Measurements from ENCODE around the gene GALNT15.

GALNT15 gene

DNA sequence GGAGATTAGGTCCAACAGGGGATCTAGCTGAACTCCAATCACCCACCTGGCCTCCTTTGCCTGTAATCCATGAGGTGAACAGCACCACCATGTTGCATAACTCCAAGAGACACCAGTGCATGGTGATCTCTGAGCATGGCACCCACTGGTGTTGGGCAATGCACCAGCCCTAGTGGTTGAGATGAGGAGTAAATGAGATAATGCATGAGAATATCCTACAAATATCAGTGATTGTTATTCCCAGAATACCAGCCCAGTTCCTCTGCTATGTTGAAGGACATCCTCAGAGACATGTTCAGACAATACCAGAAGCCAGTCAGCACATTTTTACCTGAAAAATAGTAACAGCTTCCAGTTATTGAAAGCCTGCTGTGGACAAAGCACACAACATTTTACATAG is 14.7 kb downstream of the GALNT15 start:
- DNase-seq = no peak

DNA sequence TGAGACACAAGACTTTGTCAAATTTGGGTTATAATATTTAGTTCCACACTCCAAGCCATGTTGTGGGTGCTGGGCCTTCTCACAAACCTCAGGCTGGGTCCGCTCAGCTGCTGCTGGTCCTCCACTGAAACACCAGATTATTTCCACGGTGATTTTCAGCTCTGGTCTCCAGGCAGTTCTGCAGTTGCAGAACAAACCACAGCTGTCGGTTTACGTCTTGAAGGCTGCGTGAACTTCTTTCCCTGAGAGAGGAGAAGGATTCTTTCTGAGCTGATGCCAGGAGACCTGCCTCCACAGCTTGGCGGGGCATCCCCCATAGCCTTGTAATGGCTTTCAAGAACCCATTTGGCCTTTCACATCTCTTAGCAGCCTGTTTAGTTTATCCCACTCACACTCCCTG is 16.2 kb downstream of the GALNT15 start:
- no peak for DNase-seq

DNA sequence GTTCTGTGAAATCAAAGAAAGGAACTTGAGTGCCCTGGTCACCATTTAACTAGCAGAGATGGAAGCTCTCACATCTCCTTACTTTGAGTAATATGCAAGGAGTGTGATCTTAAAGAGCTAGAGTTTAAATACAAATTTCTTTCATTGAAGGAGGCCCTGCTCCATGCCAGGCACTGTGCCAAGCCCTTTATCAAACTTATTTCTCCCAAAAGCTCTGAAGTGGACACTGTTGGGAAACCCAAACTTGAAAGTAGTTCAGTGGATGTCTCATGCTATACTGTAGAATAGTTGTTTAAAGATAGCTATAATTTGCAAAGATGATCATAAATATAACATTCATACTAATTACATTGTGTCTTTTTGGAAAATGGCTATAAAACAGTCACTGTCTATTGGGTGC is 17.1 kb downstream of the GALNT15 start:
- no peak for DNase-seq

DNA sequence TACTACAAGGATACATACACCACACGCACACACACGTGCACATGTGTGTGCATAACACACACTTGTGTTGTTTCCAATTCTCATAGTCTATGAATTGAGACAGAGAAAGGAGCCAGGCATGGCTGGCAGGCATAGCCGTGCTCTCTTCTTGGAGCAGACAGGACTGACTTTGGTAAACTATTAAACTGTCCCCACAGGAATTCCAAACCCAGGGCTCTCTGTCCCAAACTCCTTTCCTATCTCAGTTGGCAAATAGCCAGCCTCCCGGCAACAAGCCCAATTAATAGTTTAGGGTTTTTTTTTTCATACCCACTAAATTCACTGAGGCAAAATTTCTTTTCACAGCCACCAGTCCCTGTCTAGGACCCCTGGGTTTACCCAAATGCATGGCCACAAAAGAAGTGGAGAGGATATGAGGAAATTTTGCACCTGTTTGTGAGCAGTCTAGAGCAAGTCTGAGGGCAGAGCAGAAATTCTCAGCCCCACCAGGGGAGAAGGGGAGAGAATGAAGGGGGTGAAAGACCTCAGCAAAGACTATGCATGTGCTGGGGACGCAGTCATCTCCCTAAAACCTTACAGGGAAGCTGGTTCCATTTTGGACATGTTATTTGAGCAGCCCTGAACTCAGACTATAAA is 17.8 kb downstream of the GALNT15 start:
- no peak for DNase-seq

DNA sequence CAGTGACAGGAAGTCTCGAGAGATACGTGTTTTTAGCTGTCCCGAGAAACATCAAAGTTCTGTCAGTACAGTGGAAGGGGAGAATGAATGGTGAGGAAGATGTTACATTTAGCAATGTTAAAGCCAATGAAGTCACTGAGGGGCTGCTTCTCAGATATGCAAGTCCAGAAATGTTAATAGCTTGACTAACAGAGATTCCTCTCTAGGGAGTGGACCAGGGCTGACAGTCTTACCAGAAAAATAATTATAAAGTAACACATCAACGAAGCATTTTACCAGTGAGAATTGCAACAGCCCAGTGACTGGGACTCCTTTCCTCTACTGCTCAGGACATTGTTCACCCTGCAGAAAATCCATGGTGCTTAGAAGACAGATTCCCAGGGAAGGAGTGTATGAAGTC is 23.9 kb downstream of the GALNT15 start:
- no peak for DNase-seq

DNA sequence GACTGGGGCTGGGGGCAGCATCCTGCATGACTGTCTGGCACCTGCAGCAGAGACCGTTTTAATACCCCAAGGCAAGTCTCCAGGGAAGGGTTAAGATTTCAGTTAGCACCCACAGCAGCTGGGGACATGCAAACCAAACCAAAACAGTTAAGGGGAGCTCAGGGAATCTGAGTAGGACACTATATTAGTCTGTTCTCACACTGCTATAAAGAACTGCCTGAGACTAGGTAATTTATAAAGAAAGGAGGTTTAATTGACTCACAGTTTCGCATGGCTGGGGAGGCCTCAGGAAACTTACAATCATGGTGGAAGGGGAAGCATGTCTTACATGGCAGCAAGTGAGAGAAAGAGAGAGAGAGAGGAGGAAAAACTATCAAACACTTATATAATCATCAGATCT is 25.3 kb downstream of the GALNT15 start:
- DNase-seq = no peak

DNA sequence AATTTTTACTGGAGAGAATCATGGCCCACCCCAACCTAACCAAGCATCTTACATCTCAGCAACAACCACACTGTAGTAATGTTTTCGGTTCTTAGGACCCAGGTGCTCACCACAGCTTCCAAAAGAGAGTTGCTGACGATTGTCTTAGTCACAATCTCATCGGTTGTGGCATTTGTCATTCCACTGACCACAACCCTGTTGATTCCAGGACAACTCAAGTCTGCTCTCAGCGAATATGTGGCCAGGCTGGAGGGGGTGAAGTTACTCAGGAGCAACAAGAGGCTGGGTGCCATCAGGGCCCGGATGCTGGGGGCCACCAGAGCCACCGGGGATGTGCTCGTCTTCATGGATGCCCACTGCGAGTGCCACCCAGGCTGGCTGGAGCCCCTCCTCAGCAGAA is 25.9 kb downstream of the GALNT15 start:
- DNase-seq = no peak

DNA sequence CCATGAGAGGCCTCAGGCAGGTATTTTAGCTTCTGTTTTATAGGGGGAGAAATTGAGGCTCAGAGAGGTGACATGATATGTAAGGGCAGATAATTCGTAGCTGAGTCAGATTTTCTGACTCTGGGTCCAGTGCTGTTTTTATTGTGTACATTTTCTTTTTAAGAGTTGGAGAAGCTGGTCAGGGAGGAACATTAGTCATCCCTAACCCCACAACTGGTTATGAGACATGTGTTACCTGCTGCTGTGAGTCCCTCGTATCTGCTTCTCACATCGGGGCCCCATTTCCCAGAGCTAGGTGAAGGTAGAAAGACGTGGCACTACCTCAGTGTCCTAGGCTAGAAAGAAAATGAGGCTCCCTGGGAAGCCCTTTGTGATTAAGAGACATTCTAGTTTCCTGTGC is 28.6 kb downstream of the GALNT15 start:
- no peak for DNase-seq

DNA sequence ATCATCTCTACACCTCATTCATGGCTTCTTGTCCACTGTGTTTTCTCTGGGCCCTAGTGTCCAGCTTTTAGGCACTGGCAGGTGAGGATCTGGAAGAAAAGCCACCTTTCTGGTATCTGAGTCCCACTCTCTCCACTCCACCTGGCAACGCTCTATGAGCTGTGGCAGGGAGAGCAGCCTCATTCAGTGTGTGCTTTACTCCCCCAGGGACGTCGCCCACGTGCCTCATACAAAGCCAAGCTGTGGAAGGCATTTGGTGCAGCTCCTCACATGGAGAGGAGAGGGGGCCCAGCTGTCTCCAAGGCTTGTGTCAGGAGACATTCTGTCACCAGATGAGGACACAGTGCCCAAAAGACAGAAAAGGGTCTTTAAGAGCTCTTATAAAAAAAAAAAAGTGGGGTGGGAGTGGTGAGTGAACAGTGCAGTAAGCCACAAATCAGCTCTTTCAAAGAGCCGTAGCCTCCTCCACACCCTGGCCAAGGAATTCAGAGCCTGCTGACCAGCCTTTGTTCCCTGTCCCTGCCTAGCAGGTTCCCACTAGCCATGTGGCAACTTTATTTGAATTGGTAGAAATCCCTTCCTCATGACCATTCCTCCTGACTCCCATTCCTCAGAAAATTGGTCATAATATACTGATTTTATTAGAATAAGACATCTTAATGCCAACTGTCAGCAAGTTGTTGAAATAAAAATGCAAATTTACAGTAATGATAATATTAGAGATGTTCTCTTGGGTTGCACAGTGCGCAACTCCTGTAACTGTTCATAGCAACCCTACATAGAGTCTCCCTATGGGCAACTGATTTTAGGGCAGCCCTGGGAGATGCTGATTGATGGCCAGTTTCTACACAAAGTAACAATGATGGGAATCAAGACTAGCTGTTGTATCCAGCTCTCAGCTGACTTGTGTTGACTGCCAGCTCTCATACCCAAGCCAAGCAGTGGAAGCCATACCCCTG is 29.5 kb downstream of the GALNT15 start:
- no peak for DNase-seq

DNA sequence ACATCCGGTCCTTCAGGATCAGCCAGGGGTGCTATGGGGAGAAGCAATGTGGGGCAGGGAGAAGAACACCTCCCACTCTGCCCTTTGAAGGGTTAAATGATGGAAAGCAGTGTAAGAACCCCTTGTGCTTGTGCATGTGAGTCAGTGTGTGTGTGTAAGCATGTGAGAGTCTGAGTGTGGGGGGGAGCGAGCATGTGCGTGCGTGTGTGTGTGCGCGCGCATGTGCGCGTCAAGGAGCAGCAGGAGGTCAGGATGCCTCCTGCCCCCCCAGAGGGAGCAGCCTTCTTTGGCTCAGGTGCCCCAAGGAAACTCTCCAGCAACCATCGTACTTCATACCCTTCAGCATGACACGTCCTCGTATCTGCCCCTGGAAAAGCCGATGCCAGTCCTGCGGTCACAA is 30.3 kb downstream of the GALNT15 start:
- DNase-seq = no peak

DNA sequence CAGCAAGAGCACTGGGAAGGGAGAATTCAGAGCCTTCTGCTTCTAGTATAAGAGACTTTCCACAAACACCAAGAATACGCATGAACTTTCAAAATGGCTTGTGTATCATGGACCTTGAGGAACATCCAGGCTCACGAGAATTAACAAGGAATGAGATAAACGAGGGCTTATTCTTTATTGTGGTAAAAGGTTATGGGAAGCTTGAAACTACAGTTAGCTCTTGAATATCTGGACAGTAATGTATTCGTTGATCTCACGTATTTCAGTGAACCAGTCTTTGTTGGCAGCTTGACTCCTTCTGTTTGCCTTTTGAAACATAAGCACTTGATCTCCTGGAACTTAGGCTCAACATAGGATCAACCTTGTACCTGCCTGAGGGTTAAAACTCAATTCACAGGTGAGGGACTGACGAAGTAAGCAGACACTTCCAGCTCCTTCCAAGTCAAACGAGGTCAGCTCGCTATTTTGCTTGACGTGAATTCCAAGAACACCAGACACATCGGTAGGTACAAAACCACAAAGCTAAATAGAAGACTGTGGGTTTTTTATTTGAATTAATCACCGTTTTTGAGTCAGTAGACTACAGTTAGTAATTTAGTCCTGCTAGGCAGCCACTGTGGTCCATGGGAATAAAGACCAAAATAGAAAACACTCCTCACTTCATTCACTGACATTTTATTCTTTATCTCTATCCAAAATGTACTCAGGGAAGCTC is 30.8 kb downstream of the GALNT15 start:
- no peak for DNase-seq

DNA sequence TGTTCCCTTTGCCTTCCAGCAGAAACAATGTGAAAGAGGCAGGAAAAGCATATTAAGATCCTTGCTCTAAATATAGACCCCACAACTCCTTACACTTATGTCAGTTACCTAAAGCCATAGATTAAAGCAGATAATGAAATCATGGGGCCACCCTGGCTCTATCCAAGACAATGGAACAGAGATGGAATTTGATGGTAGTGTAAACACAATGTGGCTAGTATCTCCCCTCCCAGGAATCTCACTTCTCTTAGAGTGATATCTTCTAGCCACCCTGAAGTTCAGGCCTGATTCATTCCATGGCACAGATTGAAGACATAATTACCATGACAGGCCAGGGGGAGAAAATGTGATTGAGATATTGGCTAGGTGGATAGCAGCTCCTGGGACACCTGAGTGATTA is 32.6 kb downstream of the GALNT15 start:
- DNase-seq = no peak

DNA sequence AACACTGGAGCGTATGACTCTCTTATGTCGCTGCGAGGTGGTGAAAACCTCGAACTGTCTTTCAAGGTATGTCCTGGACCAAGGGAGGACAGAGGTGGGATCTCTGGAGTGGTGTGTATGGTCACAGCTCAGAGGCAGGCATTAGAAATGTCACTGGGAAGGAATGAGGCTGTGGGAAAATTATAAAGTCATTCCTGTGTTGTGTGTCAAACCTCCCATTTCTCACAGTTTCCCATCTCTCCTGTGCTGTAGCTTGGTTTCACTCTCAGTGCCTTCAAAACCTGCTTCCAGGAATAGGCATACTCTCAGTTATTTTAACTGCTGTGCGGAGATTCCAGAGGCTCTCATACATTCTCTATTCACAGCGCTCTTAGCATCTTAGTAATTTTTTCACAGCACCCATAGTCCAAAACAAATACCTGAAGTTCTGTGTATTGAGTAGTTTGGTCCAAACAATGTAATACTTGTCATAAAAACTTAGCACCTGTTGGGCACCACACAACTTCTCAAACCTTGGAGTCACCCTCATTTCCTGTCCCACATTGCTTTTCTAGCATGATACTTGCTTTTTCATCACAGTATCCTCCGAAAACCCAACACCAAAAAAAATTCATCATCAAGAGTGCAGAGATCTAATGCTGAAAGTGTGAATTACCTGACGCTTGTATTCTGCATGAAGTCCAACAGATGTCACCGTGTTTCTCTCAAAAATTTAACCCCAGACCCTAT is 36.9 kb downstream of the GALNT15 start:
- no peak for DNase-seq

DNA sequence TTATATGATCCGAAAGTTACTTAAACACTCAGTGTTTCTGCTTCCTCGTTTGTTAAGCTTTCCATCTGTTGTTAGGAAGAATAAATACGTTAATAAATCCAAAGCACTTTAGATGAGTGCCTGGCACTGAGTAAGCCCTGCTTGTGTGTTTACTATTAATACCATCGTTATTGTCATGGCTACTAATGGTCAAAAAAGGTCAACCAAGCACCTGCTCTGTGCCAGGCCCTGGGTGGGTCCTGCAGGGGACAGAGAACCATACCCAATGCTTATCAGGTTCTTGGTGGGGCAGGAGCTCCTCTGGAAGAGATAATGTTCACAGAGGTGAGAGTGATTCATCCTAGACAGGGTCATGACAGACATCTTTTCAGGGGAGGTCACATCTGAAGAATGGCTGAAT is 39.9 kb downstream of the GALNT15 start:
- DNase-seq = no peak

DNA sequence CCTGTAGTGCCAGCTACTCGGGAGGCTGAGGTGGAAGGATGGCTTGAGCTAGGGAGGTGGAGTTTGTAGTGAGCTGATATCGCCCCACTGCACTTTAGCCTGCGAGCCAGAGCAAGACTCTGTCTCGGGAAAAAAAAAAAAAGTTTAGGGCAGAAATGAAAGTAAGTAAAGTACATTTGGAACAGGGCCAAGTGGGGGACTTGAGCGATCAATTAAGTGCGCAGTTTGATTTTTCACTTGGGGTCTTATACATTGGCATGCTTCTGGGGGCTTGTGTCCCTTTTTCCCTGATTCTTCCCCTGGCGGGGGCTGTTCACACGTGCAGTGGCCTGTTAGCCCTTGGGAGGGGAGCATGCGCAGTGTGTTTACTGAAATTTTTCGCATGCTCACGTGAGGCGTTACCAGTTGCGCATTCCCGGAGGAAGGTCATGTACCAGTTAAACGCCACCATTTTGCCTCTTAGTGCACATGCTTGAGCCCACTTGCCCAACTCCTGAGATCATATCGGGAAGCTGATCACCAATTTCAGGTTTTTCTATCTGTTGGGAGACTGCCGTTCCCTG is 42.0 kb downstream of the GALNT15 start:
- DNase-seq = no peak

DNA sequence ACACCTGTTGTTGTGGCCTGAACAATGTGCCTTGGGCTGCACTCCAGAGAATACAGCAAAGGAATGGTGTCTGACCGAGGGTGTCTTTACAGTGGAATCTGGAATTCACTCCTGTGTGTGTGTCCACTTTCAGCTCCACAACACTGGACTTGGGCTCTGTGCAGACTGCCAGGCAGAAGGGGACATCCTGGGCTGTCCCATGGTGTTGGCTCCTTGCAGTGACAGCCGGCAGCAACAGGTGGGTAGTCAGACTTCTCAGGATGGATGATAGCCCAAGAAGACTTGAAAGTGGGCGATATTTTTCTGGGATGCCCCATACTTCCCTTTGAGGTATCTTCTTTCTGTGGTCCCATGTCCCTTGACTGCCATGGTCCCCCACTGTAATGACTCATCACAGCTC is 45.3 kb downstream of the GALNT15 start:
- no peak for DNase-seq

DNA sequence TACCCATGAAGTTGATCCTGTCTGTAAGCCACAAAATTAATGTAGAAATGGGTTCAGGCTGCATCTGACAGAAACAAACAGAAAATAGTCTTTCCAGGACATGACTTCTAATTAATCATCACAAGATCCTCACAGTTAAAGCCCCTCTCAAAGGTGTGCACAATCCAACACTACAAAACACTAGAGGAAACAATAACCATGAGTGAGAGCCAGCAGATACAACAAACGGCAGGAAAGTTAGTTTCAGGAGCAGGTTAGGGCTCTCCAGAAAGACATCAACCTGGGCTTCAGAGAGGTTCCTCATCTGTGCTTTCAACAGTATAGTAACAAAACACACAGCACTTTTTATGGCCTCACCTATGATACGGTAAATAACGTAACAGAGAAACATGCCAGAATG is 47.5 kb downstream of the GALNT15 start:
- DNase-seq = no peak

DNA sequence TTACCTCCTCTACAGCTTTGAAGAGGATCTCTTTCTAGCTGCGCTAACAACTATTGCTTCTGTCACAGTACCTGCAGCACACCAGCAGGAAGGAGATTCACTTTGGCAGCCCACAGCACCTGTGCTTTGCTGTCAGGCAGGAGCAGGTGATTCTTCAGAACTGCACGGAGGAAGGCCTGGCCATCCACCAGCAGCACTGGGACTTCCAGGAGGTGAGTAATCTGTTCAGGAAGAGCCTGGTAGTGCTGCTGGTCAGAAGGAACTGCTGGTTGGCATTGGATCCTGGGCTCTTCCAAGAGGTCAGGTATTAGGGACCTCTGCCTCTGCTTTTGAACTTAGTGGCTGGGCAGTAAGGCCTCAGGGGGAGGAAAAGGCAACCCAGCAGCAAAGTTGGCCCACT is 48.1 kb downstream of the GALNT15 start:
- DNase-seq = no peak

DNA sequence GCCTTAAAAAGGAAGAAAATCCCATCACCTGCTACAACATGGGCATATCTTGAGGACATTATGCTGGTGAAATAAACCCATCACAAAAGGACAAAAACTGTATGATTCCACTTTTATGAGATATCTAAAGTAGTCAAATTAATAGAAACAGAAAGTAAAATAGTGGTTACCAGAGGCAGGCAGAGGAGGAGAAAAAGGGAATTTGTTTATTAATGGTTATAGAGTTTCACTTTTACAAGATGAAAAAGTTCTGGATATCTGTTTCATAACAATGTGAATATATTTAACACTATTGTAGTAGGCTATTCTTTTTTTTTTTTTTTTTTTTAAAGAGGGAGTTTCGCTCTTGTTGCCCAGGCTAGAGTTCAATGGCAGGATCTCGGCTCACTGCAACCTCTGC is 49.8 kb downstream of the GALNT15 start:
- no peak for DNase-seq

DNA sequence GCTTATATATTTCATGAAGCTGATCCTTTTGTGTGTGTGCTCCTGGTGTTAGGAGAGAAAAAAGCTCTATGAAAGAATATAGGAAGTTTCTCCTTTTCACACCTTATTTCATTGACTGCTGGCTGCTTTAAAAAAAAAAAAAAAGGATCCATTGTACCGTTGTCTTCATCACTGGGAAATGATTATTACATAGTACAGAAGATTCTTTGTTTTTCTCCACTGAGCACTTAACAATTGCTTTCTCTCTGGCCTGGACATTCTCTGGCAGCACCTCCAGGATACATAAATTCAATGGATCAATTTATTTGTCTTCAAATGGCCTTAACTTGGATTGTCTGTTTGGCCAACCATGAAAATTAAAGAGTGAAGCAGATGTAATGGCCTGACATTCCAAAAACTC is 53.1 kb downstream of the GALNT15 start:
- DNase-seq = no peak

DNA sequence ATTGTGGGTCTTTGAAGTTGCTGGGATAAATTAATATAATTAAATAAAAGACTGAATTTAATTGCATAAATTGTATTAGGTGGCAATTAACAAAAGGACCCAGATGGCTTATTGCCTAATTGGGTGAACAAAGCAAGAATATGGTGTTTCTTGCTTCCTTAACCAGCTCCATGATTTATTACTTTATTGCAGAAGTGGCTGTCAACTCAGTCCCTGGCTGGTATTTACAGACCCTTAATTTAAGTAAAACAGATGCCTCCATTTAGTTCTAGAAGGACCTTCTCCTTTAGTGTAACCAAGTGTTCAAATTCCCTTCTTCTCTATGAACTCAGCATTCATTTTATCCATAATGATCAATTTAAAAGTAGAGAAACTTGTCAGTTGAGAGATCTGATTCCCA is 55.2 kb downstream of the GALNT15 start:
- no peak for DNase-seq

DNA sequence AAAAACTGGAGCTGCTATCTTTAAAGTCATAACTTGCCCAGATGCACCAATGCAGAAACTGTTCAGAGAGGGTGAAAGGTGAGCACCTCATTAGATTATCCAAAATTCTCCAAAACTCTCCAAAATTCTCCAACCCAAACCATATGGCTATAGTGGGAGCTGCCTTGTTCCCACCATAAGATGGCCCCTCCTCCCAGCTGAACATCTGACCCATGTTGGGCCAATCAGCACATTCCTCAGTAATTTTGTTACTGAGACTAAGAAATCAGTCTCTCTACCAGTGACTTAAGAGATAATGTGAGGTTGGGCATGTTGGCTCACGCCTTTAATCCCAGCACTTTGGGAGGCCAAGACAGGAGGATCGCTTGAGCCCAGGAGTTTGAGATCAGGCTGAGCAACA is 57.5 kb downstream of the GALNT15 start:
- no peak for DNase-seq

DNA sequence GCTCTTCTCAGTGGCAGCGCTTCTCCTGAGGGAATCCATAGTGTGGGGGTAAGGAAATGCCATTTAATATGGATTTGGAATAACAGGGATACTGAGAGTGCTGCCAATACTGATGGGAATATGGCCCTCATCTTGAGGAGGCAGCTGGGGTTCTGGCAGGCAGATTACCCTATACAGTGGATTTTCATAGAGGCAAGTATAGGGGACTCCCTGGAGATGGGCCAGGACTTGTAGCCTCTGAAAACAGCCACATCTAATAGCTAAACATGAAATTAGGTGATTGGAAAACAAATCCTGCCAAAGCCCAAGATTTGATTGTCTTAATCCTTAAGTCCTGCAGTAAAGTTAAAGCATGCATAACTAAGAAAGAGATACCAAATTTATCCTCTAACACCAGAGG is 59.3 kb downstream of the GALNT15 start:
- DNase-seq = no peak
